Activated CD8-positive, alpha-beta memory T cell treated with anti-CD3 and anti-CD28 coated beads, Interleukin-2, amount 50 U/mL, for 24 hours (primary cell): ENCODE data around the gene NLGN1.

Experiments used
- DNase-seq: peaks from one replicate; pipeline ENCODE4 v3.0.0-alpha.2; 2020; ENCODE audit errors: extremely low read depth

Gene NLGN1

DNA sequence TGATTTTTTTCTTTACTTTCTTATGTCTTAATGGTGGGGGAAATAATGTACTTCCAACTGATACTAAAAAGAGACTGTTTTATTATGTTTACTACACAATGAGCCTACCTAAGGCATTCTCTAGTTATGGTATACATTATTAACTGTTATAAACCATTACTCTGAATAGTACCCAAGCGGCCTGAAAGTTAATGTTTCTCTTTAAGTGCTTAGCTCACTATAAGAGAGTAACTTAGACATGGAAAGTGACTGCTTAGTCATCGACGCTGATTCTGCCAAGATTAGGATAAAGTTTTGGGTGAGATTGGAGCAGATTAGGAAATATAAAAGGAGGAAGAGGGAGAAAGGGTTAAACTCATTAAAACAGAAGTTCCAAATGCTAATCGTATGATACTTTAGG, 365.0 kb downstream of the NLGN1 start:
- DNase-seq: no peak

DNA sequence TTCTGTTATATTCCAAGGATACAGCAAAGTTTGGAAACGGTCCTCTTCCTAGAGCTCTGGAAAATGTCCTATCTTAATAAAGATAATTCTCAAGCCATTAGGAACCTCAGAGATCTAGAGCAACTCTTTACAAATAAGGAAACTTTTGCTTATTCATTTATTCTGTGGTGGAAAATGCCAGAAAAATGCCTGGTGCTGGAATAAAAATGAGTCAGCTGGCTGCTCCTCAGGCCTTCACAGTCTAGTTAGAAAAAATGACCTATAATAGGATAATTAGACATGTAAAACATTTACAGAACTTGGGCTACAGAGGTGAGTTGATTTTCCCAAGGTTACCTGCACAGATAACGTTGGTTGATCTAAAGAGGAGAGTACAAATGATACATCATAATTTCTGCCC, 372.5 kb downstream of the NLGN1 start:
- DNase-seq: no peak

DNA sequence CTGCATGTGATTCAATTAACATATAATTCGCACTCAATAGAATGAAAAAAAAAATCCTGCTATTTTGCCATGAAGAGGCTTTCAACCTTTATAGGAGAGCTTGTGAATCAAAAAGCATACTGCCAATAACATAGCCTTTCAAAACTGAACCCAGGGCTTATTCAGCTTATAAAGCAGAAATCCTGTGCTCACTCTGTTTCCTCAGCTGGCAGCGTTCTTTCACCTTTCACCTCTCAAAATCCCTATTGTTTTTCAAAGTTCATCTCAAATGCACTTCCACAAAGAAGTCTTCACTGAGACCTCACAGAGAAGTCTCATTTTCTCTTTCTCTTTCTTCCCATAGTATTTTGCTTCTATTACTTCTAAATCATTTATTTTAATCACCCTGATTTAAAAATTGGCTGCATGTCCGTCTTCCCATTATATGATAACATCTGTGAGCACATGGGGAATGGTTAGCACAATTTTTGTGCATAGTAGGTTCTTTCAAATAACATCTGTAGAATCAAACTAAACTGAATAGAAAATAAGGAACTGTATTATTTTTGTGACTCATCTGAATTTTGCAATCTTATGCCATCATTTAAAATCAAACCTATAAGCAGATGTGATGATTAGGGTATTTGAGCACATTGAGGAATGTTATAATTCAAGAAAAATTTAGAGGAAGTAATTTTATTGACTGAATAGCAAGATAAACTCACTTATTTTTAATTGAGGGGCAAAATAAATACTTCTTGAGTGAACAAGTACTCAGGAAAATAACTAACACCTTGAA, 373.4 kb downstream of the NLGN1 start:
- DNase-seq: no peak

DNA sequence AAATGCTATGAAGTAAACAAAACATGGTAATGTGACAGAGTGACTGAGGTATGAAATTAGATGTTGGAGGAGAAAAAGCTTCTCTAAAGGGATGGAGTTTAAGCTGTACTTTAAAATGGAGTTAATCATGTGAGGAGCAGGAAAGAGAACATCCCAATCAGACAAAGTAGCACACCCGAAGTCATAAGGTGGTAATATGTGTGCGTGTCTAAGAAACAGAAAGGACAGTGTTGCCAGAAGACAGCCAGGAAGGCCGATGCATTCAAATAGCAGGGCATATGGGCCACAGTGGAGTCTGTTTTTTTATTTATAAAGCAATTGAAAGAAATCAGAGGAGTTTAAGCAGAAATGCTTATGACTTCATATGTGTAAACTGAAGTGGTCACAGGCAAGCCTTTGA, 376.3 kb downstream of the NLGN1 start:
- no peak for DNase-seq

DNA sequence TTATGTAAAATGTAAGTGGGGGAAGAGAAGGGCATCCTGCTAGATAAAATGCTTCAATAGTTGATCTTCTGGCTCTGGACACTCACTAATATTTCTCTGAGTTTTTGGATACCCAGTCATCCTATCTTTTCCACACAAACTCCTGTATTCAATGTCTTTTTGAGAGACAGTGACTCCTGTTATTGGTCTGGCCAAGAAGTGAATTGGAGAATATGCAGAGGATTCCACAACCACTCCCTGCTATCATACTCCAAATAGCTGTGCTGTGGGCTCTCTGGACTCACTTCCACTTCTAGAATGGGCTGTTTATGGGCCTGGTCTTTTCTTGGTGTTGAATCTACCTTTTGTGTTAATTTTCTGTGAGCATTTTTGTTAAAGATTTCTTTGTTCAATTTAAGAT, 376.8 kb downstream of the NLGN1 start:
- no peak for DNase-seq

DNA sequence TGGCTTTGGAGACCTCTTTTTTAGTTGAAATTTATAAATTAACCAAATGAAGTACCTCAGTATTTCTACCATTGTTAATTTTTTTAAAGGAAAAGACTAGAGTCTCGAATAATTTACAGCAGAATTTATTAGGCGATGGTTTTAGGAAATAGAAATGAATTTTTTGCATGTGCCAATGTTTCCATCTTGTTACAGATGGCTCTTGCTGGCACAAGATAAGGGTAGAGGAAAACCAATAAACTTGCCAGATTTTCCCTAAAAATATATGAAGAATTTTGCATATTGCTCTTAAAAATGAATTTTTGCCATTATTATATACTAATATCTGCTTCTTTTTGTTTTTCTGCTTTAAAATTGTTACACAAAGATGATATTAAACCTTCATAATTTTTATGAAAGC, 380.7 kb downstream of the NLGN1 start:
- no peak for DNase-seq

DNA sequence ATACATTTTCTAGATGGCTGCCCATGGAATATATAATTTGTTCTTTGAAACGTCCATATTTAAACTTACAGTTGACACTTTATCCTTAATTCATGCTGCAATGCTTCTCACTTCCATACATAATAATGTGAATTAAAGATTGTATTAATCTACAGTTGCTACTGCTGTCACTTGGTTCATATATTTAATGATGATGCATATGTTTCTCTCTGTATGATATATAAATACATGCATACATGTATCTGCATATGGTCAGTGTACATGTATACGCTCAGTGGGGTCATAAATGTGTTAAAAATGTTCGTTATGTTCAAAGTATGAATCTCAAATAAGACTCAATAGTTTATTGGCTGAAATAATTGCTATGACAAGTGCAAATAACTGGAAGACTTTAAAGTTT, 382.5 kb downstream of the NLGN1 start:
- no peak for DNase-seq

DNA sequence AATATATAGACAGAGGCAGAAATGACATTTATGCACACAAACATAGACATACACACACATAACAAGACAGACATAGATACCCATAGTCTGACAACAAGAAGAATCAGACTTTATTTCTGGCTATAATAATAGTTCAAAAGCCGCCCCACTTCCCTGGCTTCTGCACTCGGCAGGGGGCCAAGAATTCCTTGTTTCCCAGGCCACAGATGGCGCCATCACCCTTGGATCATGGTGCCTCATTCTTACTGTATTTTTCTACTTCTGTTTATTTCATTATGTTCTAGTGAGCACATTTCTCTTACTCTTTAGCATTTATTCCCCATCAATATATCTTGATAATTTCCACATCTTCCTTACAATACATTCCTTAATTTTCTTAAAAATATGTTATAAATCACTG, 387.5 kb downstream of the NLGN1 start:
- no peak for DNase-seq

DNA sequence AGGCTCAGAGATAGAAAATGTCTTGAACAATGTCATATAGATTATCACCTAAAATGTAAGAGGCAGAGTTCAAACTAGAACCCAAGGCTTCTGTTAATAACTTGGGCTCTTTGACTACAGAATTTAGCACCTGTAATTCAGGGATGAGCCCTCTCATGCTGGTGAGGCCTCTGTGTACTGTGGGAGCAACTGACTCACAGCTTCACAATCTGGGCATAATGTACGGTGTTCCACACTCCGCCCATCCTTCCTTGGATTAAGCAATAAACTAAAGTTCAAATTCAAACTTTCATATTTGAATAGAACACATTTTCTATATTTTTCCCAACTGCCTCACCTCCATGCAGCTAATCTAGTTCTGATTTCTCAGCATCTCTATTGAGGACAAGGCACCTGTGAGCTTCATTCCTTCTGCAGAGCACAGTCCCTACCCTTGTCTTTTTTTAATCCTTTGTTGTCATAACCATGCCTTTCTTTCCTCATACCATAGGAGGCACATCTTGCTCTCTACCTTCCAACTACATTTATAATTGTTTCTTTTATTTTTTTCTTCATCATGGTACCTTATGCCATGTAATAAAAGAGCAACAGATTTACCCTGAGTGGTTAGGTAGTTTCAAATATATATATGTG, 392.1 kb downstream of the NLGN1 start:
- DNase-seq: no peak

DNA sequence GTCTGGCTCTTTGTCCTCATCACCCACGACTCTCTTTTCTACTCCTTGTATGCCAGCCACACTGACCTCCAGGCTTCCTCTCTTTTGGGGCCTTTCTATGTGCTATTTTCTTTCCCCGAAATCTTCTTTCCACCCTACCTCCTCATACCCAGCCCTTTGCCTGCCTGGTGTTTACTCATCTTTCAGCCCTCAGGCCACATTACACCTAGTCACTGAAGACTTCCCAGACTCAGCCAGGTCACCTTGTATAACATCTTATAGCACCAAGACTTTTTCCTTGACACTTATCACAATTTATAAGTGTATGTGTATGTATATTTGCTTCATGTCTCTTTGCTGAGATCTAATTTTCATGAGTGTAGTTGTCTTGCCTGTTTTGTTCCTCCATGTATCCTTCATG, 396.4 kb downstream of the NLGN1 start:
- DNase-seq: no peak

DNA sequence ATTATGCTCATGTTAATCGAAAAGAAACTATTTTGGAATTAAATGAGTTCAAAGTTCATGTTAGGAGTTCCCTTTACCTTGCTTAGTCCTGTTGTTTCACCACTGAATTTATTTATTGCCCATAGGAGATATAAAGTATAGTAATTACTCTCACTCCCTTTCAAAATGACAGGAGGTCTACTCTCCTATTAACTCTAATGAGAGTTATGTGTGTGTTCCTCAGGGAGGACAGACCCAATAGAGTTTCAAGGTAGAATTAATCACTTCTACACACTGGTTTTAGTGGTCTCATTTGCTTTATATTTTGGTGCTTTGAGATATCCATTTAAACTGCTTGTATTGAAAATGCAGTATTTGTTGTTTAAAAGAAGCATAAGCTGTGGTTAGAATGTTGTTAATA, 398.9 kb downstream of the NLGN1 start:
- no peak for DNase-seq

DNA sequence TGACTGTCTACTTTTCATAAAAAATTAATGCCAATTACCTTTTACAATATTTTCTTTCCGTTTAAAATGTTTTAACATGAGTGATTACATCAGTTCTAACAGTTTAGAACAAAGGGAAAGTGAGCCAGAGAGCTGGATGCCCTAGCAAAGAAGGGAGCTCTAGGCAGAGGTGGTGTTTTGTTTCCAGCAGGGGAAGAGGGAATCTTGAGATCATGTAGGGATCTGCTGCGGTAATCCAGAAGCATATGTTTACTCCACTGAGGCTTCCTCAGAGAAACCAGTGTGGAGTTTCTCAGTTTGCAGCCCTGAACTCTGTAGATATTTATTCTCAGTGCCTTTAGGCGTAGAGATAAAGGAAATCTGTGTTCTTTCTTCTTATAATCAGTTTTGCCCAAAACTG, 399.3 kb downstream of the NLGN1 start:
- no peak for DNase-seq

DNA sequence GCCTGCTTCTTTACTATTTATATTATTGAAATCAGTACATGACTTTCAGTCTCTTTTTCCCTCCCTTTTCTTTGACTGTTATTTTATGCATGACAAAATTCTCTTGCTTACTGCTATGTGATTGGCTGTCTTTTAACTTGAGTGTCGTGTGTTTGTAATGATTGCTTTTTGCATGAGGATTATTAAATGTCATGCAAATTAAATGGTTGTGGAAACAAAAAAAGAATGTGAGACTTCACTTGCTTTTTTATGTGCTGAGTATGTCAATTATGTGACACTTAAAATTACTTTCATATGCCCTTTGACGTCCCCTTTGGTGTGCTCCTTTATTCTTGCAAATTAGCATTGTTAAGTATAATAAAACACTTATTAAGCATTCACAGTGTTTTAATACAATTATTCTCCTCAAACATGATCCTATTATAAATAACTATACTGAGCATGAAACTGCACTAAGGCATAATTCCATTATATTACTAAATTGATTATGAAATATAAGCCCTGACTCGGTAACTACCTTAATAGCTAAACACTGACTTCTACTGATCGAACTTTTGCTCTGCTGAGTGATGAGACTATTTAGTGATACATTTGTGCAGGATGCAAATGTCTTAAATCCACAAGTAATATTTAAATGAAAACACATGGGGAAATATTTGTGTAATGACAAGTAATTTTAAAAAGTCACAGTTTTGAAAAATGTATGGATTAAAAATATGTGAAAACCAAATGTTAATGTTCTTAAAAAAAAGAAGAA, 401.7 kb downstream of the NLGN1 start:
- no peak for DNase-seq

DNA sequence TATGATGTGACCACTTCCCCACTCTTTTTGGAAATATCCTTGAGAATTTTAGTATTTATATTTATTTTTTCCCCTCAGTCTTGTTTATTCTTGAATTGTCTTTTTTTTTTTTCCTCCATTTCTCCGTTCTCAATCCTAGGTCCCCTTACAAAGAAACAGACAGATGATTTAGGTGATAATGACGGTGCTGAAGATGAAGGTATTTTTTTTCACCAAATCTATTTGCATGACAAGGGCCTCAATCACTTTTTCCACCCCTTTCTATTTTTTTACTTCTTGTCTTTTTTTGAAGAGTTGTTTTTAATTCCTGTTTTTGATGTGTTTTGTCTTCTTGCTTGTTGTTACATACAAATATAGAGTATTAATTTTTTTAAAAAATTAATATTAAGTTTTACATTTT, 402.6 kb downstream of the NLGN1 start:
- no peak for DNase-seq

DNA sequence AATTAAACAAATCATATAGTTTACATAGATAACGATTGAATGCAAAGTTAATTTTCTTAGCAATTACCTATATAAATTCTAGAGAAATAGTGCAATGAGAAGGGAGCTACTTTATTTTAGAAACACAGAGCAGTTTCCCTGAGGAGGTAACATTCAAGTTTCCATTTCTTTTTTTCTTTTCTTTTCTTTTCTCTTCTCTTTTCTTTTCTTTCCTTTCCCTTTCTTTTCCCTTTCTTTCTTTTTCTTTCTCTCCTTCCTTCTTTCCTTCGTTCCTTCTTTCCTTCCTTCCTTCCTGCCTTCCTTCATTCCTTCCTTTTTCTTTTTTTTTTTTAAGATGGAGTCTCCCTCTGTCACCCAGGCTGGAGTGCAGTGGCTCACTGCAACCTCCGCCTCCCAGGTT, 417.3 kb downstream of the NLGN1 start:
- no peak for DNase-seq

DNA sequence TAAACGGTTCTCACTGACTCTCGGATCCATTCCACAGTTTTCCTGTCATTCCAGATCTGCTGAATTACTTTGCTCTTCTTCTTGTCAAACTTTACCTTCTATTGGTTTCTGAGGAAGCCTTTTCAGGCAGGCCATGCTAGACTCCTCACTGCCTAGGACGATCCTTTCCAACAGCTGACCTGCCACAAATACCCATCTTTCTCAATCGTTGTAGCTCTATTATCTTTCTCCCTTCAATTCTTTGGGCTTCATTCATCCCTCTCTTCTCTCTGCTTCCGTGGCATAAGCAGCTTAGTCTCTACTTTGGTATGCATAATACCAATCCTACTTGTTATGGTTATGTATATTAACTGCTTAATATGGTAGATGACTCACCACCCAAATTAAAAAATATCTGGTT, 421.8 kb downstream of the NLGN1 start:
- no peak for DNase-seq

DNA sequence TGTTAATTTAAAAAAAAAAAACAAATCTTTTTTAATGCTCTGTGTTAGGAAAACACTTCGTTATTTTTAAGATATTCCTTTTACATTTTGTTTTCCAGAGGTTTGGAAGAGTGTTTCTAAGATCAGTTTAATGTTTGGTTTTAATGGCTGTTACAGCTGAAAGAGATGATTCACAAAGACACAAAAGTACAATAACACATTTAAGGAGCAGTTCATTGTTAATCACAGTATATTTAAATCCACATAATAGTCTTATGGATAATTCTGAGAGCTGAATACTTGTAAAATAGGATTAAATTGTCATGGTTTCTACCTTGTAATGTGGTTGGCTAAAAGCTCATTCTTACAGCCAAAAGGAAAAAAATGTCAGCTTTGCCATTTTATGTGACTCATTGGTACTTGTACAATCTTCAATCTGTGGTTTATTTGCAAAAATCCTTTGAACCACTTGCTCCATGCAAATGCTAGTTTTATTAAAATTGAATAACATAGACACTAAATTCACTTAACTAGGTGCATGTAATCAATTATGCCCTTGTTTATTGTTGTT, 426.4 kb downstream of the NLGN1 start:
- no peak for DNase-seq

DNA sequence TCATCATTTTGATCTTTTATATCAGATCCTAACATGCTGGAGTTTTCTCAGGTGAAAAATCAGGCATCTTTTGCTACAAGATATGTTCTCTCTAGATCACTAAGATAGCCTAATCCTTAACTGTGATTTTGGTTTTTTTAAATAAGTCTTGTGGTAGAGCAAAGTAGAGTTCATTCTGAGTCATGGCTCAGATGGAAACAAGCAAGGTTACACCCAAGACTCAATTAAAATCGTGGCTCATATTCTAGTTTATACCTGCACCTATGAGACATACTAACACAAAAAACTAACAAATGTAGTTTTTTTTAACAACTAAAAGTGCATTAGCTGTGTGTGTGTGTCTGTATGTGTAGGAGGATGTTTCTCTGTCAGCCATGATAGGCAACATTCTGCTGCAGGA, 428.2 kb downstream of the NLGN1 start:
- no peak for DNase-seq

DNA sequence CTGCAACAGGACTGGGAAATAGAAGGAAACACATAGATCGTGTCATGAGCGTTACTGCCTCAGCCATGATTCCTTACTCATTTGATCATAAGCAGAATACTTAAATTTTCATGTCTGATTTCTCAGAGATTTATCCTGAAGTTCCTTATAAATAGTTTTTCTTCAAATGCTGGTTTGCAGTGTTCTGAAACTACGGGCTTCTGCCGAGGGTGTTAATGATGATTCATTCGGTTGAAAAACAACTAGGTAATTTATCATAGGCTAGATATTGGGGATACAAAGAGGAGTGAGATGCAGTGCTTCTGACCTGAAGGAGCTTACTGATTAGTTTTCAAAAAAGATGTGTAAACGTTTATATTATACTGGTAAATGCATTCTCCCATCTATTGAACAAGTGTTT, 428.9 kb downstream of the NLGN1 start:
- DNase-seq: no peak

DNA sequence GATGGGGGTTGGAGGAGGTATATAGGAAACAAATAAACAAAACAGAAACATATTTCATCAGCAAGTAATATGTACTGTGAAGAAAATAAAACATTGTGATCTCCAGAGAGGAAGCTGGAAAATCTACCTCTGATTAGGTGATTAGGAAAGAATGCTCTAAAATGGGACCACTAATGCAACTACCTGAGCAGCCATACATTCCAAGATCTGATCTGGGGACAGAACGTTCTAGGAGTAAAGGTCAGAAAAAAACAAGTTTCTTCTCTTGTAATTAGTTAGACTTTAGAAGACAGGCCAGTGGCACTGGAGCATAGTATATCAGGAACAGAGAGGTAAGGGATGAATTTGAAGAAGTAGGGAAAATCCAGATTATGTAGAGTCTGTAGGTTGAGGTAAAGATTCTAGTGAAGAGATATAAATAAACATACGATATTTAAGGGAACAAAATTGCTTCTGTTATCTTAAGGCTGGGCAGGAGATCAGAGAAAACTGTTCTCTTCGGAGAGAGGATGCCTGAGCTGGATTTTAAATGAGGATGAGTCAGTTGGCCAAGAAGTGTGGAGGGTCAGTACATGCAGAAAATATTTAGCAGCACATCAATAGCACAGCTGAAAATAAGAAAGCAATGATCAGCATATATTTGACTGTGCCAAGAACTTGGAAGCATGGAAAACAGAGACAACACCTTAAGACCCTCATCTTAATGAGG, 429.5 kb downstream of the NLGN1 start:
- no peak for DNase-seq

DNA sequence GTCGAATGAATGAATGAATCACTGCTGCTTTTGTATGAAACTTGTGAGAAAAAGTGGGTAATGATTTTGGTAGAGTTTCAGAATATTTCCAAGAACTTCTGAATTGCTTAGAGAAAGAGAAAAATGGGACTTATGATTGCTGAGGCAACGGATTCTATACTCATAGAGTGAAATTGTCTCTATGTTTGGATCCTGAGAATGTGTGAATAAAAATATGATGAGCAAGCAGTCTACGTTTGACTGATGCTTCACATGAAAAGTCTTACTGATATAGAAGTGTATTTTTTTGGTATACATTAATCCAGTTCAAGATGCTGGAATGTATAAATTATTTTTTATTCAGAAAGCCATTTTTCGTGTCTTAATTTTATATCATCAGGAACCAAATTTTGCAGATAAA, 441.1 kb downstream of the NLGN1 start:
- no peak for DNase-seq

DNA sequence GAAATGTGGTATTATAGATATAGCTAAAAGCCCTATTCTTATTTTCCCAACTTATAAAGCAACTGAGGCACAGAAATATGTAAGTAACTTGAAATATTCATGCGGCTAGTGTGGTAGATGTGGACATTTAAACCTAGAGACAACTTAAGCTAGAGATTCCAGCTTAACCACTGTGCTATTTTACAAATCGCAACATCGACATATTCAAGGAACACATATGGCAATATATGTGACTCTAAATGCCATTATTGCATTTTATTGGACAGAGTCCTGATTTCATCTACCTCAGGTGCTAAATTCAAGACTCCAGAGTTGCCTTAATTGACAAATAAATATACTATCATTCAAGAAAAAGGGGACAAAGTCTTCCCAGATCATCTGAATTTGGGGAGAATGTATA, 442.3 kb downstream of the NLGN1 start:
- no peak for DNase-seq
